Stimulated activated effector memory CD8-positive, alpha-beta T cell treated with anti-CD3 and anti-CD28 coated beads, Interleukin-12 subunit alpha, Interleukin-12 subunit beta, amount 100 ng/mL, for 72 hours (primary cell): ENCODE data around the gene SPATA2L.
"Not testable (repeated sequence)": the region's sequence is repeated elsewhere in the genome, so short reads cannot be mapped to it uniquely, and the experiment has no call there.

Source experiments
- ATAC-seq: fragments of 150-1000 bp; cut with Tn5 transposase; 2 replicates; pipeline ENCODE4 v1.10.0; 2021
- DNase-seq, 2 donors: peaks; one replicate each; pipeline ENCODE4 v3.0.0; 2021 to 2022; ENCODE audit warnings: low spot score in 2 of 2
- H3K27ac Mint-ChIP-seq: one replicate; pipeline ENCODE4 v1.8.0; 2022; ENCODE audit warnings: mild to moderate bottlenecking, mixed read lengths
- H3K36me3 Mint-ChIP-seq: one replicate; pipeline ENCODE4 v1.8.0; 2022; ENCODE audit warnings: mild to moderate bottlenecking, mixed read lengths
- H3K4me1 Mint-ChIP-seq: one replicate; pipeline ENCODE4 v1.8.0; 2022; ENCODE audit warnings: mixed read lengths
- H3K4me3 Mint-ChIP-seq: one replicate; pipeline ENCODE4 v1.8.0; 2022; ENCODE audit warnings: mild to moderate bottlenecking, mixed read lengths
- H3K9me3 Mint-ChIP-seq: one replicate; pipeline ENCODE4 v1.8.0; 2022; ENCODE audit warnings: mixed read lengths

Gene SPATA2L

DNA sequence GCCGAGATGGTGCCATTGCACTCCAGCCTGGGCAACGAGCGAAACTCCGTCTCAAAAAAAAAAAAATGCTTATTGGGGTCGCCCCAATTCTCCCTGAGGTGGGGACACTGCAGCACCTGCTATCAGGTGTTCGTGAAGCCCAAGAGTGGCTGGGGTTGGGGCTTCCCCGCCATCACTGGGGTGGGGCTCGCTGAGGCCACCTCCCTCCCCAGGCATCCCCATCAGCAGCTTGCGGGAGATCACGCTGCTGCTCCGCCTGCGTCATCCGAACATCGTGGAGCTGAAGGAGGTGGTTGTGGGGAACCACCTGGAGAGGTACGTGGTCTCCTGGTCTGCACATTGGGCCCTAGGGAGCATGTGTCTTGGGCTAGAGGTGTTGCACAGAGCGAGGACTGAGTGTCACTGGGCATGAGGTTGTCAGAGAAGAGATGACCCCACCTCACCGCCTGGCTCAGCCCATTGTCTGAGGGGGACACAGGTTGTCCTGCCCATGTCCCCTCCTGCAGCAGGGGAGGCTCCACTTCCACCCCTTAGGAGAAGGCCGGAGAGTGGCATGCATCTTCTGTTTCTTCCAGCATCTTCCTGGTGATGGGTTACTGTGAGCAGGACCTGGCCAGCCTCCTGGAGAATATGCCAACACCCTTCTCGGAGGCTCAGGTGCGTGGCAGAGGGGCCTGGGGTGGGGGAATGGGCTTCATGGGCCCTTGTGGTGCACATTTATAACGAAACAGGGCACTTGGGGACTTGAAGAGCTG is 10.1 kb downstream of the SPATA2L start:
- ATAC-seq (no peak), DNase-seq (no peak)
- no peaks in the 10 kb centered on the region for H3K9me3 Mint-ChIP-seq
- no peak overlapping the region for H3K4me3 Mint-ChIP-seq
- peaks cover 43% of the 10 kb centered on the region for H3K4me1 Mint-ChIP-seq
- peaks cover 67% of the 10 kb centered on the region for H3K36me3 Mint-ChIP-seq
- H3K27ac Mint-ChIP-seq = no peak overlapping the region

DNA sequence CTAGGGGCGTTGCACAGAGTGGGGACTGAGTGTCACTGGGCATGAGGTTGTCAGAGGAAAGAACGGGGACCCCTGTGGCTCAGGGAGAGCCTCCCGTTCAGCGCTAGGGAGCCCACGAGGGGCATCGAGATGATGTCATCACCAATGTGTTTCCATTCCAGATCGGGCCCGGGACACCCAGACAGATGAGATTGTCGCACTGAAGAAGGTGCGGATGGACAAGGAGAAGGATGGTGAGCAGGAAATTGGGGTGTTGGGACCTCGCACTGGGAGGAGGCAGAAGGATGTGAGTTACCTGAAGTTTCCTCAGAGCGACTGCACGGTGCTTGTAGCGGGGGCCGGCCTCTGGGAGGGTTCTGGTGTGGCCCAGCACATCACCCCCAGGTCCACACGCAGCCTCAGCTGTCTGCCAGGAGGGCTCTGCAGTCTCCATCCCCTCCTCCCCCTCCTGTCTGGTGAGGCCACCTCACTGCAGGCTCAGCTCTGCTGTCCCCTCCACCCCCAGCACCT is 11.1 kb downstream of the SPATA2L start:
- Mint-ChIP-seq H3K4me3 (no peak overlapping the region), H3K4me1 (peaks cover 37% of the 10 kb centered on the region), H3K9me3 (no peaks in the 10 kb centered on the region), H3K27ac (no peak overlapping the region), H3K36me3 (peaks cover 69% of the 10 kb centered on the region)
- no peak for ATAC-seq
- no peak for DNase-seq

DNA sequence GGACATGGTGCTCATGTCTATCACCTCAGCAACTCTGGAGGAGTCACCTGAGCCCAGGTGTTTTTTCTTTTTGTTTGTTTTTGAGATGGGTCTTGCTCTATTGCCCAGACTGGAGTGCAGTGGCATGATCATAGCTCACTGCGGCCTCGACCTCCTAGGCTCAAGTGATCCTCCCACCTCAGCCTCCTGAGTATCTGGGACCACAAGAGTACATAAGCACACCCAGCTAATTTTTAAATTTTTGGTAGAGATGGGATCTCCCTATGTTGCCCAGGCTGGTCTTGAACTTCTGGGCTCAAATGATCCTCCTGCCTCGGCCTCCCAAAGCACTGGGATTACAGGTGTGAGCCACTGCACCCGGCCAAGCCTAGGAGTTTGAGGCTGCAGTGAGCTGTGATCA is 11.9 kb downstream of the SPATA2L start:
- H3K27ac Mint-ChIP-seq, H3K4me3 Mint-ChIP-seq, ATAC-seq, H3K9me3 Mint-ChIP-seq, DNase-seq: not testable (repeated sequence)
- Mint-ChIP-seq H3K4me1 (peaks cover 34% of the 10 kb centered on the region), H3K36me3 (peaks cover 61% of the 10 kb centered on the region)

DNA sequence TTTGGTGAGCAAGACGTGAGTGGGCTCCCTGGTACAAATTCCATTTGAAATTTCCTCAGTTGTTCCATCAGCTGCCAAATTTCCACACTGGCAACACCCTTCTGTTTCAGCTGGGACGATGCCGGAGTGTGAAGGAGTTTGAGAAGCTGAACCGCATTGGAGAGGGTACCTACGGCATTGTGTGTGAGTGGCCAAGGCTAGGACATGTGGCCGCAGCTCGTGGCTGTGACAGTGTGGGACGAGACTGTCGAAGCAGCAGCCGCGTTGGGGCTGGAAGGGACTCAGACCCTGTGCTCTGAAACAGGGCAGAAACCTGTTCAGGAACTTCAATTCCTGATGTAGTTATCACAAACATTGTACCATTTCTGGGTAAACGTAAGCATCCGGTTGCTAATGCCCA is 12.4 kb downstream of the SPATA2L start:
- Mint-ChIP-seq H3K4me1 (peaks cover 34% of the 10 kb centered on the region), H3K9me3 (no peaks in the 10 kb centered on the region), H3K4me3 (no peak overlapping the region), H3K27ac (no peak overlapping the region), H3K36me3 (peaks cover 61% of the 10 kb centered on the region)
- ATAC-seq = no peak
- DNase-seq = no peak

DNA sequence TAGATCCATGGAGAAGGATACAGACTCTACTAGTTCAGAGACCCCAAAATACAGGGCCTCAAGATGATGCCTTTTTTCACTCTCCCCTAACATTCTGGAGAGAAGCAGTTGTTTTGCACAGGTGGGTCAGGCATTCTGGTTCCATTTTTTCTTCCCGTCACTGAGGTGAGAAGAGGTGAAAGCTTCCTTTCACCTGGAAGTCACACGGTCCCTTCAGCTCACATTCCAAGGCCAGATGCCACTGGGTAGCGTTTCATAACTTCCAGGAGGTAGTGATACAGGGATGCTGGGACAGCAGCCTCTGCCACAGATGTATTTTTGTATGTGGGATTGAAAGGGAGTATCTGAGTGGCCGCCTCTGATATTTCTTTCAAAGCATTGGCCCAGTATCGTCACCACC is 13.1 kb downstream of the SPATA2L start:
- peak overlapping the region; percentile 83 for H3K4me3 Mint-ChIP-seq
- H3K27ac Mint-ChIP-seq = no peak overlapping the region
- peaks cover 54% of the 10 kb centered on the region for H3K36me3 Mint-ChIP-seq
- peaks cover 29% of the 10 kb centered on the region for H3K4me1 Mint-ChIP-seq
- DNase-seq = no peak
- ATAC-seq = no peak
- no peaks in the 10 kb centered on the region for H3K9me3 Mint-ChIP-seq

DNA sequence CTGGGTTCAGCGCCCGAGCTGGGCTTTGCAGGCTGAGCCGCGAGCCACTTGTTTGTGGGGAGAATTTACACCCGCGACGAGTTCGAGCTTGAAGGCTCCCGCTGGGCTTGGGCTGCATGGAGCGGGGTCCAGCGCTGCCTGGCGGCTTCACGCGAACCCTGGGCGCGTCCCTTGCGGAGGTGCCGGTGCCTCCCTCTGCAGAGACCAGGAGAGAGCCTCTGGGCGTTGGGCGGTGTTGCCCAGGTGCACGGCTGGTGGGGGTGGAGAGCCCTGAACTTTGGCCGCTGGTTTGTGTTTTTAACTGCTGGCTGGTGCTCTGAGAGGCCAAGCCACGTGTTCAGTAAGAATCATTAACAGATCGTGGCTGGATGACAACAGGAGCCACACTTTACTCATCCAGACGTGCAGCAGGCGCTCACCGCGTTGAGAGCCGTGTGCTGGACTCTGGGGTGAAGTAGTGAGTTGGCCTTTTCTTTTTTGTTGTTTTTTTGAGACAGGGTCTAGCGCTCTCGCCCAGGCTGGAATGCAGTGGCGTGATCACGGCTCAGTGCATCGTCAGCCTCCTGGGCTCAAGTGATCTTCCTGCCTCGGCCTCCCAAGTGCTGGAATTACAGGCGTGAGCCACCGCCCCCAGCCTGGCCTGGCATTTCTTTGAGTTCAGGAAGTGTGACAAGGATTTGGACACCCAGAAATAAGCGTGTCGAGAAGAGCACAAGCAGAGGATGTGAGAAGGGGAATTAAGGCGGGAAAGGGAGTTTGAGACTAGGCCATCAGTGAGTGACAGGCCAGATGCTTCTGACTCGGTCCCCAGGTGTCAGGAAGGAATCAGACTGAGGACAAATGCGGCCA is 14.2 kb downstream of the SPATA2L start:
- Mint-ChIP-seq H3K27ac (peak overlapping the region; percentile 85), H3K36me3 (peaks cover 45% of the 10 kb centered on the region), H3K9me3 (no peaks in the 10 kb centered on the region), H3K4me3 (peak overlapping the region; percentile 83), H3K4me1 (peaks cover 26% of the 10 kb centered on the region)
- DNase-seq (no peak), ATAC-seq (peak; percentile 48)

DNA sequence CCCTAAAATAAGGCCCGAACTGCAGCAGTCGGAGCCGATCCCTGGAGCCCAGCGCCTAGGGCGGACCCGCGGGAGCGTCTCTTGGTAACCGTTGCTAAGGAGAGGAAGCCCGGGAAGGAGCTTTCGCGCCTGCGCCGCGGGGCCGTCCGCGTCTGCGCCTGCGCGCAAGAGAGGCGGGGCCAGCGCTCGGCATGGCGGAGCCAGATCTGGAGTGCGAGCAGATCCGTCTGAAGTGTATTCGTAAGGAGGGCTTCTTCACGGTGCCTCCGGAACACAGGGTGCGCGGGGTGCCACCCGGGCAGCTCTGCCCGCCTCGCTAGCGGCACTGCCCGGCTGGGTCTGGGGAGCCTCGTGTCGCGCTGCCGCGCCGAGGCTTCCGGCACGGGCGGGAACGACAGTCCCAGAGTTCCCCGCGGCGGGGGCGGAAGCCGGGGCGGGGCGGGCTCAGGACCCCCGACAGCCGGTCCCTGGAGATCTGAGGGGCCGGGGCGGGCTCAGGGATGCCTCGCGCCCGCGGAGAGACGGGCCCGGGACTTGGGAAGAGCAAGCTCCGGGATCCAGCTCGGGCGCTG is 14.9 kb downstream of the SPATA2L start, which contains the start of gene CDK10:
TSS of gene CDK10 (plus strand) at position 170 of the 572 bp plus-strand sequence. CDS start at position 192, 22 bp downstream.
- ATAC-seq = peak; percentile 90
- Mint-ChIP-seq H3K36me3 (peaks cover 37% of the 10 kb centered on the region), H3K9me3 (no peaks in the 10 kb centered on the region), H3K27ac (peak within 1 kb of the TSS; percentile 85), H3K4me1 (peaks cover 26% of the 10 kb centered on the region), H3K4me3 (peak within 1 kb of the TSS; percentile 83)
- DNase-seq = peak; percentile 98 to 99

DNA sequence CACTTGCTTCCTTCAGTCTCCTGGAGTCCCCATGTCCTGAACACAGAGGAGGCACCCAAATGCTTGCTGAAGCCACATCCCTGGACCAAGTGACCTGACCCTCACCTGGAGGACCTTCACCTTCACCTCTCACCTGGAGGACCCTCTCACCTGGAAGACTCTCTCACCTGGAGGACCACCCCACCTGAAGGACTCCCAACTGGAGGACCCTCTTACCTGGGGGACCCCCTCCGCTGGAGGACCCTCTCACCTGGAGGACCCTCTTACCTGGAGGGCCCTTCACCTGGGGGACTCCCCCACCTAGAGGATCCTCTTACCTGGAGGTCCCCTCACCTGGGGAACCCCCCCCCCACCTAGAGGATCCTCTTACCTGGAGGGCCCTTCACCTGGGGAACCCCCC is 15.6 kb downstream of the SPATA2L start:
- ATAC-seq = no peak
- H3K27ac Mint-ChIP-seq = no peak overlapping the region

DNA sequence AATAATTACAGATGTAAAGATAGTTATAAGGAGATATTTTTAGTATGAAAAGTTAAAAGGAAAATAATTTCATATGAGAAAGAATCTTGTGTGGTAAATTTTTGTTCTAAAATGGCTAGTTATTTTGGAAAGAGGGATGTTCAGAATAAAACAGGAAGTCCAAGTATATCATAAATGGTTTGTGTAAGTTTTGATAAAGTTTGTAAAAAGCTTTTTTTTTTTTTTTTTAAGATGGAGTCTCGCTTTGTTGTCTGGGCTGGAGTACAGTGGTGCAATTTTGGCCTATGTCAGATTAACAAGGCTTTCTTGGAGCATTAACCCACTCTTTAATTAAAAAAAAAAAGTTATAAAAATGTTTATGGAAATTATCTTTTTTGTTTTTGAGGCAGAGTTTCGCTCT is 23.2 kb downstream of the SPATA2L start:
- Mint-ChIP-seq H3K9me3 (no peaks in the 10 kb centered on the region), H3K4me1 (no peaks in the 10 kb centered on the region), H3K36me3 (no peaks in the 10 kb centered on the region), H3K4me3 (no peak overlapping the region), H3K27ac (no peak overlapping the region)
- no peak for DNase-seq
- no peak for ATAC-seq

More for the DNA sequence above, 15.6 kb downstream of the SPATA2L start:
- Mint-ChIP-seq H3K9me3 (no peaks in the 10 kb centered on the region), H3K4me3 (peak overlapping the region; percentile 83), H3K36me3 (peaks cover 31% of the 10 kb centered on the region), H3K4me1 (peaks cover 26% of the 10 kb centered on the region)
- no peak for DNase-seq

DNA sequence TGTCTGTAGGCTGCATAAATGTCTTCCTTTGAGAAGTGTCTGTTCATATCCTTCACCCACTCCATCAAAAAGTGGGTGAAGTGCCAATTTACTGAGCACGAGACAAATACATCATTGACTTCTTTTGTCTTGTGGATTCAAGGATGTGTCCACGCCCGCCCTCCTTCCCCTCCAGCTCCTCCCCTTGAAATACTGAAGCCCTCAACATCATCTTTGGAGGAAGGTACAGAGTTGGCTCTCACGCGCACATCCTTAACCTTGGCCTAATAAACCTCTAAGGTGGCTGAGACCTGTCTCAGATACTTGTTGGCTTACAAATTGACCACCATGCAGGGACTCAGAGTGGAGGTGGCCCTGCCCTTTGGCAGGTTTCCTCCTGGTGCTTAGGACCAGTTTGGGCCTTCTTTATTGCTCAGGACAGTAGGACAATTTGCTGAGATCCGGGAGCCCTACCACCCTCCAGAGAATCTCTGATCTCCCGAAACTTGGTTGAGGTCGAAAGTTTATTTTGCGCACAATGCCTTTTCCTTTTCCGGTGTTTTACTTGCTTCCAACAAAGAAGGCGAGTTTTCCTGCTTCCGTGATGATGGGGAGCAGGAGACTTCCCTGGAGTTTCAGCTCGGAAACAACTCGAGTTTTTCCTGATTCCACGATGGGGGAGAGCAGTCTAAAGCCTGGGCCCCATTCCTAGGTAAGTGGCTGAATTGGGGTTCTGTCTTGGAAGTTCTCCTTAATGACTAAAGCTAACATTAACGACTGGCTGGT is 29.1 kb downstream of the SPATA2L start:
- no peak overlapping the region for H3K4me3 Mint-ChIP-seq
- H3K4me1 Mint-ChIP-seq = no peaks in the 10 kb centered on the region
- no peak overlapping the region for H3K27ac Mint-ChIP-seq
- no peaks in the 10 kb centered on the region for H3K9me3 Mint-ChIP-seq
- no peaks in the 10 kb centered on the region for H3K36me3 Mint-ChIP-seq
- ATAC-seq (no peak), DNase-seq (no peak)

DNA sequence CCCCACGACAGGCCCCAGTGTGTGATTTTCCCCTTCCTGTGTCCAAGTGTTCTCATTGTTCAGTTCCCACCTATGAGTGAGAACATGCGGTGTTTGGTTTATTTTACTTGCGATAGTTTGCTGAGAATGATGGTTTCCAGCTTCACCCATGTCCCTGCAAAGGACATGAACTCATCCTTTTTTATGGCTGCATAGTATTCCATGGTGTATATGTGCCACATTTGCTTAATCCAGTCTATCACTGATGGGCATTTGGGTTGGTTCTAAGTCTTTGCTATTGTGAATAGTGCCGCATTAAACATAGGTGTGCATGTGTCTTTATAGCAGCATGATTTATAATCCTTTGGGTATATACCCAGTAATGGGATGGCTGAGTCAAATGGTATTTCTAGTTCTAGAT is 29.9 kb downstream of the SPATA2L start:
- H3K4me1 Mint-ChIP-seq, H3K27ac Mint-ChIP-seq, ATAC-seq, H3K4me3 Mint-ChIP-seq, DNase-seq, H3K9me3 Mint-ChIP-seq, H3K36me3 Mint-ChIP-seq: not testable (repeated sequence)

DNA sequence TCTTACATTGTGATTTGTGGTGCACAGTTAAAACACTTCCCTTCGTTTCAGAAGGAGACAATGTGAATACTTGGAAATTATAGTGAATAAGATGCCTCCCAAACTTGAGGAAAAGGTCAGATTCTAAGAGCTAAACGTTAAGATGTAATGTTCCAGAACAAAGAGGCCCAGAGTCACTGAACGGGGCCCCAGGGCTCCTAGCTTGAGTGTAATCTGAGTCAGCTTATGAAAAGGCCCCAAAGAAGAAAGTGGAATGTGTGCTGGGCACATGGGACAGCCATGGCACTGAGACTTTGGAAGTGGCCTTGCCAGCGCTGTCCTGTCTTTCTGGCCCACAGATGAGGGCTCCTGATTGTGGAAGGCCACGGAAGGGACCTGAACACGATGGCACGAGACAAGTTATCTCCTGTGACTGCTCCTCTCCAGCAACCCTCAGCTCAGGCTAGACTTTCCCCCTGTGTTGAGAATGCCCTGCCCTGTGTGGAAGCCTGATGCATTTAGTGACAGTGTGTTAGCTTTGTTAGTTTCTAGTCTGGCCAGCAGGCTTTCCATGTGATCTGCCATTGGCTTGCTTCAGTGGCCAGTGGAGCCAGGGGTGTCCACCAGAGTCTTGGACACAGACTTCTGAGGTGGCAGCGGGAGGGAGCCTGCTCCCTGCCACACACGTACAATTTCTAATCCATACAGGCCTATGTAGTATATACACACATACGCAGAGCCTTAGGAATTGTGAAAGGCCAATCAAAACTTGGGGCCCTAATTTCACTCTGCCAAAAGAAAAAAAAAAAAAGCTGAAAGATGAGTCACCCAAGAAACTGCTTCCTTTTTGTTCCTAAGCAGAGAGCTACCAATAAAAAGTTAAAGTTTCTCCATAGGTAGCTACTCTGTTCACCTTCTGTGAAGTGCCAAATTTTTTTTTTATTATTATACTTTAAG is 30.7 kb downstream of the SPATA2L start:
- Mint-ChIP-seq H3K36me3 (no peaks in the 10 kb centered on the region), H3K9me3 (no peaks in the 10 kb centered on the region), H3K4me1 (no peaks in the 10 kb centered on the region), H3K27ac (no peak overlapping the region), H3K4me3 (no peak overlapping the region)
- ATAC-seq = no peak
- DNase-seq = no peak

DNA sequence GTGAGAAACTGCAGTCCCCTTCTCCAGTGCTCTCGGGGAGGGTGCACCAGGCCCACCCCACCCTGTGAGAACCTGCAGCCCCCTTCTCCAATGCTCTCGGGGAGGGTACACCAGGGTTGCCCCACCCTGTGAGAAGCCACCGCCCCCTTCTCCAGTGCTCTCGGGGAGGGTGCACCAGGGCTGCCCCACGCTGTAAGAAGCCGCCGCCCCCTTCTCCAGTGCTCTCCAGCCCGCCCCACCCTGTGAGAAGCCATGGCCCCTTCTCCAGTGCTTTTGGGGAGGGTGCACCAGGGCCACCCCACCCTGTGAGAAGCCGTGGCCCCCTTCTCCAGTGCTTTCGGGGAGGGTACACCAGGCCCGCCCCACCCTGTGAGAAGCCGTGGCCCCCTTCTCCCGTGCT is 31.8 kb downstream of the SPATA2L start:
- ATAC-seq (no peak), DNase-seq (no peak)
- H3K27ac Mint-ChIP-seq = no peak overlapping the region
- no peak overlapping the region for H3K4me3 Mint-ChIP-seq
- no peaks in the 10 kb centered on the region for H3K36me3 Mint-ChIP-seq
- no peaks in the 10 kb centered on the region for H3K4me1 Mint-ChIP-seq
- H3K9me3 Mint-ChIP-seq = no peaks in the 10 kb centered on the region

DNA sequence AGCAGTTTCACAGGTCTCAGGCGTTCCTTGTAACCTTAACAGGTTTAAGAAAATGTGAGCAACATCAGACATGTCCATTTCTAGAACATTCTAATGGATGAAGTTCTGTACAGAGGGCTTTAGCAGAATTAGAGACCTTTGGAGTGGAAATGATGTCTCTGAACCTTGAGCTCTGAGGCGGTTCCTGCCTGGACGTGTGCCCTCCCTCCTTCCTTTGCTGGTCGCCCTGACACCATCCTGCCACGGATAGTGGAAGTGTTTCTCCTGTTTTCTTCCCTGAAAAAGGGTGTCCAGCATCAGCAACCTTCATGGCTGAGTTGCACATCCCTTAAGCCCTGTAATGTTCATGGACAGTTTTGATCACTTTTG is 32.7 kb downstream of the SPATA2L start:
- Mint-ChIP-seq H3K4me1 (no peaks in the 10 kb centered on the region), H3K36me3 (peaks cover 7% of the 10 kb centered on the region), H3K9me3 (no peaks in the 10 kb centered on the region), H3K27ac (no peak overlapping the region), H3K4me3 (no peak overlapping the region)
- DNase-seq = no peak
- ATAC-seq = no peak
